T-cell (primary cell): ENCODE measurements around the gene NSMCE4A. TPM values are rescaled to one million over a fixed set of nuclear protein-coding genes. Genes with fewer than 3 reads are reported as not detected.
"Not testable (repeated sequence)": the region's sequence is repeated elsewhere in the genome, so short reads cannot be mapped to it uniquely, and the experiment has no call there.

ENCODE experiments used
- ATAC-seq, 4 experiments: fragments of 200-7000 bp in 3 of 4; fragments of 150-1000 bp in 1 of 4; cut with Tn5 transposase; replicated peaks in 1 of 4; 1 replicate in 3 of 4; 2 replicates in 1 of 4; pipeline ENCODE4 v1.10.0; 2021; ENCODE audit warnings: moderate library complexity in 3 of 4, mild to moderate bottlenecking in 2 of 4, moderate number of reproducible peaks in 1 of 4
- CTCF ChIA-PET, 2 donors: fragments of 300-600 bp; sonication (Branson Sonifier 250); formaldehyde crosslinking; loops; one replicate each; lab custom pipeline; 2022; ENCODE audit warnings: antibody characterized with exemption in 2 of 2; lab: Charles Lee
- POLR2A ChIA-PET, 2 donors: fragments of 300-600 bp; sonication (Branson Sonifier 250); formaldehyde crosslinking; loops; one replicate each; lab custom pipeline; 2022; ENCODE audit warnings: antibody characterized with exemption in 2 of 2; lab: Charles Lee
- DNase-seq, 35 experiments: peaks; one replicate each; pipeline versions ENCODE4 v3.0.0 to v3.0.0-alpha.2; 2013 to 2023
- H3K27ac ChIP-seq: one replicate; pipeline ENCODE4 v1.5.1; 2013; ENCODE audit warnings: low read length
- H3K27me3 ChIP-seq, 2 experiments: replicated peaks in 1 of 2; 1 replicate in 1 of 2; 2 replicates in 1 of 2; pipeline versions ENCODE4 v1.6.1 to v1.7.0; 2013; ENCODE audit warnings: low read length in 1 of 2, mixed read lengths in 1 of 2; ENCODE audit not compliant: control insufficient read depth in 2 of 2, insufficient read depth in 2 of 2; ENCODE audit errors: extremely low read depth in 1 of 2
- H3K36me3 ChIP-seq, 2 donors: 1 replicate in 1 of 2; 2 replicates in 1 of 2; pipeline versions ENCODE4 v1.6.1 to v1.7.0; 2013; ENCODE audit warnings: low read length in 1 of 2; ENCODE audit not compliant: control insufficient read depth in 2 of 2, insufficient read depth in 1 of 2; ENCODE audit errors: extremely low read depth in 1 of 2
- H3K4me1 ChIP-seq, 2 experiments: 1 replicate in 1 of 2; 2 replicates in 1 of 2; pipeline versions ENCODE4 v1.6.1 to v1.7.0; 2013; ENCODE audit warnings: low read length in 2 of 2, mixed read lengths in 1 of 2; ENCODE audit not compliant: insufficient read depth in 2 of 2, control insufficient read depth in 1 of 2; ENCODE audit errors: extremely low read depth in 1 of 2
- H3K4me3 ChIP-seq, 2 donors: 1 replicate in 1 of 2; 2 replicates in 1 of 2; pipeline versions ENCODE4 v1.5.1 to v1.7.0; 2013; ENCODE audit warnings: mild to moderate bottlenecking in 2 of 2, low read length in 1 of 2, moderate library complexity in 1 of 2; ENCODE audit not compliant: control insufficient read depth in 1 of 2; ENCODE audit errors: extremely low read depth in 1 of 2
- H3K9me3 ChIP-seq: 2 replicates; pipeline ENCODE4 v1.7.0; 2013
- H3K27ac Mint-ChIP-seq, 2 donors: one replicate each; pipeline ENCODE4 v1.8.0; 2020 to 2021; ENCODE audit warnings: mild to moderate bottlenecking in 2 of 2, mixed read lengths in 2 of 2
- H3K27me3 Mint-ChIP-seq, 2 donors: one replicate each; pipeline ENCODE4 v1.8.0; 2021 to 2022; ENCODE audit warnings: mixed read lengths in 2 of 2
- H3K36me3 Mint-ChIP-seq: one replicate; pipeline ENCODE4 v1.8.0; 2021; ENCODE audit warnings: mixed read lengths
- H3K4me1 Mint-ChIP-seq, 3 donors: one replicate each; pipeline ENCODE4 v1.8.0; 2020 to 2022; ENCODE audit warnings: mixed read lengths in 3 of 3, mild to moderate bottlenecking in 1 of 3
- H3K4me3 Mint-ChIP-seq, 3 donors: one replicate each; pipeline ENCODE4 v1.8.0; 2020 to 2022; ENCODE audit warnings: mild to moderate bottlenecking in 3 of 3, mixed read lengths in 3 of 3, moderate library complexity in 3 of 3
- H3K9me3 Mint-ChIP-seq, 3 donors: one replicate each; pipeline ENCODE4 v1.8.0; 2020 to 2022; ENCODE audit warnings: mixed read lengths in 3 of 3
- WGBS: methylation state at CpG from one replicate; pipeline ENCODE4 v1.1.5; 2013; ENCODE audit warnings: missing lambda C conversion rate; ENCODE audit not compliant: insufficient coverage; 5-methylcytosine and 5-hydroxymethylcytosine counted together
- total RNA-seq, 35 experiments: library from RNA in 6 of 35; stranded (reverse) in 6 of 35; fragments of 120-200 nt in 1 of 35; gene quantifications; one replicate each; pipeline versions ENCODE4 v1.2.1 to v1.2.4 and lab custom pipeline; 2013 to 2026

Gene NSMCE4A
- total RNA-seq, 5 donors from 2014 or later (not counting 1 experiment from before 2014, with no cell fraction given), result 41.6 to 79.7 (median 77.5) TPM

- H3K36me3 ChIP-seq, result no peaks in the 10 kb centered on the region
- CTCF ChIA-PET, result no interaction called here
- no peak overlapping the region for H3K27ac ChIP-seq
- no peaks in the 10 kb centered on the region for H3K9me3 ChIP-seq
- DNase-seq, result no peak
- H3K27me3 ChIP-seq, result peaks cover 0 to 2% of the 10 kb centered on the region in 2 experiments
- Mint-ChIP-seq H3K4me3 (no peak overlapping the region), H3K27me3 (no peaks in the 10 kb centered on the region), H3K27ac (no peak overlapping the region), H3K36me3 (peaks cover 12% of the 10 kb centered on the region), H3K9me3 (peaks cover 15 to 17% (median 17%) of the 10 kb centered on the region in 3 donors), H3K4me1 (peaks cover 0 to 1% (median 0%) of the 10 kb centered on the region in 3 donors)
- no peak for ATAC-seq
- POLR2A ChIA-PET, result no interaction called here
- WGBS, result no CpG with 5 or more reads among the region's 2 CpGs
- no peak overlapping the region for H3K4me3 ChIP-seq
- no peaks in the 10 kb centered on the region for H3K4me1 ChIP-seq
Observed at GRCh38 chr10:121981346-121981745, 6.3 kb upstream of the NSMCE4A start.

DNA sequence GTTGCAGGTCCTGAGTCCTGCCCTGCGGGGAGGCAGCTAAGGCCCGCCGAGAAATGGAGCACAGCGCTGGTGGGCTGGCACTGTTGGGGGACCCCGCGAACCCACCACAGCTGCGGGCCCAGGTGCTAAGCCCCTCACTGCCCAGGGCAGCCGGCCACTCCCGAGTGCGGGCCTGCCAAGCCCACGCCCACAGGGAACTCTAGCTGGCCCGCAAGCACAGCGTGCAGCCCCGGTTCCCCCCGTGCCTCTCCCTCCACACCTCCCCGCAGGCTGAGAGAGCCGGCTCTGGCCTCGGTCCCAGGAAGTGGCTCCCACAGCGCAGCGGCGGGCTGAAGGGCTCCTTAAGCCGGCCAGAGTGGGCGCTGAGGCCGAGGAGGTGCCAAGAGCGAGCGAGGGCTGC, 3.5 kb upstream of the NSMCE4A start:
- Mint-ChIP-seq H3K27me3 (no peaks in the 10 kb centered on the region), H3K9me3 (peaks cover 0 to 4% (median under 1%) of the 10 kb centered on the region in 3 donors), H3K27ac (no peak overlapping the region), H3K36me3 (peaks cover under 1% of the 10 kb centered on the region), H3K4me1 (peaks cover 2 to 10% (median 9%) of the 10 kb centered on the region in 3 donors), H3K4me3 (no peak overlapping the region)
- ChIA-PET CTCF (no interaction called here), POLR2A (no interaction called here)
- no peak overlapping the region for H3K27ac ChIP-seq
- no peaks in the 10 kb centered on the region for H3K27me3 ChIP-seq
- H3K9me3 ChIP-seq, result no peaks in the 10 kb centered on the region
- DNase-seq (no peak), ATAC-seq (no peak)
- H3K36me3 ChIP-seq, result no peaks in the 10 kb centered on the region
- no peak overlapping the region for H3K4me3 ChIP-seq
- peaks cover 6 to 13% of the 10 kb centered on the region in 2 experiments for H3K4me1 ChIP-seq
- WGBS, result 99% methylated on average over 18 of the region's 26 CpGs

GRCh38 chr10:121976607-121977006, 1.6 kb upstream of the NSMCE4A start:
- H3K27me3 ChIP-seq, result no peaks in the 10 kb centered on the region
- Mint-ChIP-seq H3K9me3 (no peaks in the 10 kb centered on the region), H3K4me3 (peak overlapping the region in 2 of 3 donors; percentile 49 to 75), H3K27me3 (no peaks in the 10 kb centered on the region), H3K27ac (no peak overlapping the region), H3K4me1 (peaks cover 15 to 23% (median 20%) of the 10 kb centered on the region in 3 donors), H3K36me3 (peaks cover 11% of the 10 kb centered on the region)
- no peak for DNase-seq
- H3K36me3 ChIP-seq, result peaks cover 0 to 6% of the 10 kb centered on the region in 2 donors
- H3K4me1 ChIP-seq, result peaks cover 9 to 18% of the 10 kb centered on the region in 2 experiments
- H3K9me3 ChIP-seq, result no peaks in the 10 kb centered on the region
- CTCF ChIA-PET, result interaction anchor here in 1 of 2 donors (0.5 kb wide), 1 partner anchor 37 kb away, joined by 4 read pairs; no protein-coding TSS in a partner anchor
- no peak overlapping the region for H3K4me3 ChIP-seq
- H3K27ac ChIP-seq, result no peak overlapping the region
- POLR2A ChIA-PET, result no interaction called here
- no CpG with 5 or more reads among the region's 6 CpGs for WGBS
- ATAC-seq, result no peak

GRCh38 chr10:121975295-121976086, 474 bp upstream of the NSMCE4A start:
- H3K4me3 ChIP-seq, result peak overlapping the region; percentile 61 to 87

GRCh38 chr10:121974019-121974534, 940 bp downstream of the NSMCE4A start:
- peak in 3 of 35 experiments; percentile 1 to 25 (median 1) for DNase-seq

More at GRCh38 chr10:121975295-121976086, 474 bp upstream of the NSMCE4A start:
- H3K36me3 ChIP-seq, result peaks cover 0 to 15% of the 10 kb centered on the region in 2 donors
- peak overlapping the region; percentile 64 to 75 (median 65) for H3K4me3 Mint-ChIP-seq
- peaks cover 15 to 25% (median 22%) of the 10 kb centered on the region in 3 donors for H3K4me1 Mint-ChIP-seq
- no peaks in the 10 kb centered on the region for H3K27me3 Mint-ChIP-seq
- H3K9me3 Mint-ChIP-seq, result no peaks in the 10 kb centered on the region
- H3K27me3 ChIP-seq, result no peaks in the 10 kb centered on the region
- ATAC-seq (peak in 1 of 4 experiments; percentile 3), DNase-seq (no peak)
- peak overlapping the region in 1 of 2 donors; percentile 34 for H3K27ac Mint-ChIP-seq
- 36% methylated on average over 18 of the region's 21 CpGs for WGBS
- no peaks in the 10 kb centered on the region for H3K9me3 ChIP-seq
- peaks cover 15% of the 10 kb centered on the region for H3K36me3 Mint-ChIP-seq
- H3K27ac ChIP-seq, result peak overlapping the region; percentile 47
- ChIA-PET CTCF (interaction anchor here in 1 of 2 donors (0.6 to 0.7 kb wide), 2 partner anchors 21 to 386 kb away, joined by 3 read pairs; no protein-coding TSS in a partner anchor), POLR2A (no interaction called here)
- peaks cover 9 to 18% of the 10 kb centered on the region in 2 experiments for H3K4me1 ChIP-seq

GRCh38 chr10:121969086-121969485, 5.9 kb downstream of the NSMCE4A start:
- H3K9me3 ChIP-seq, POLR2A ChIA-PET, H3K4me3 Mint-ChIP-seq, DNase-seq, H3K27ac Mint-ChIP-seq, ATAC-seq, H3K4me1 ChIP-seq, H3K27me3 ChIP-seq, H3K4me3 ChIP-seq, H3K27me3 Mint-ChIP-seq, H3K9me3 Mint-ChIP-seq, H3K27ac ChIP-seq: not testable (repeated sequence)
- 100% methylated on average over 3 of the region's 8 CpGs for WGBS
- peaks cover 15 to 20% (median 18%) of the 10 kb centered on the region in 3 donors for H3K4me1 Mint-ChIP-seq
- peaks cover 0 to 68% of the 10 kb centered on the region in 2 donors for H3K36me3 ChIP-seq
- CTCF ChIA-PET, result interaction anchor here in 1 of 2 donors (0.6 kb wide), 2 partner anchors 8 to 985 kb away, joined by 5 to 10 read pairs; no protein-coding TSS in a partner anchor
- H3K36me3 Mint-ChIP-seq, result peaks cover 38% of the 10 kb centered on the region

More at GRCh38 chr10:121974019-121974534, 940 bp downstream of the NSMCE4A start:
- peak overlapping the region; percentile 61 to 87 for H3K4me3 ChIP-seq
- peak in 1 of 4 experiments; percentile 2 for ATAC-seq
- ChIA-PET CTCF (interaction anchor here in 1 of 2 donors (0.9 kb wide), 1 partner anchor 49 kb away, joined by 3 read pairs; no protein-coding TSS in a partner anchor), POLR2A (no interaction called here)
- H3K9me3 ChIP-seq, result no peaks in the 10 kb centered on the region
- peaks cover 15 to 25% (median 22%) of the 10 kb centered on the region in 3 donors for H3K4me1 Mint-ChIP-seq
- H3K27me3 Mint-ChIP-seq, result no peaks in the 10 kb centered on the region
- peak overlapping the region in 1 of 2 donors; percentile 55 for H3K27ac Mint-ChIP-seq
- H3K4me3 Mint-ChIP-seq, result peak overlapping the region; percentile 75 to 76 (median 75)
- peaks cover 9 to 18% of the 10 kb centered on the region in 2 experiments for H3K4me1 ChIP-seq
- 17% methylated on average over 20 of the region's 21 CpGs for WGBS
- H3K27ac ChIP-seq, result no peak overlapping the region
- peaks cover 15% of the 10 kb centered on the region for H3K36me3 Mint-ChIP-seq
- no peaks in the 10 kb centered on the region for H3K9me3 Mint-ChIP-seq
- H3K36me3 ChIP-seq, result peaks cover 0 to 25% of the 10 kb centered on the region in 2 donors
- no peaks in the 10 kb centered on the region for H3K27me3 ChIP-seq
